Measurements from ENCODE around the gene CMSS1.

GRCh38 chr3:99776516-99777209, 41.0 kb upstream of the CMSS1 start:
- TF ChIP-seq CTCF (IDR thresholded peaks at IDR 0.05; ENCODE audit: low read length), result no peak
- TF ChIP-seq EZH2 (IDR thresholded peaks at IDR 0.05; ENCODE audit: borderline replicate concordance, low read length), result no peak

All from OCI-LY1 (cell line).